Measurements from ENCODE around the gene CHST3. TPM values are rescaled to one million over a fixed set of nuclear protein-coding genes. Genes with fewer than 3 reads are reported as not detected.

CHST3 gene
- total and polyA plus RNA-seq, 10 of the 15 experiments (the other 5 are each of a cell fraction or from before 2014, with no cell fraction given): 0.03 to 0.50 (median 0.05) TPM; not detected in 2

DNA sequence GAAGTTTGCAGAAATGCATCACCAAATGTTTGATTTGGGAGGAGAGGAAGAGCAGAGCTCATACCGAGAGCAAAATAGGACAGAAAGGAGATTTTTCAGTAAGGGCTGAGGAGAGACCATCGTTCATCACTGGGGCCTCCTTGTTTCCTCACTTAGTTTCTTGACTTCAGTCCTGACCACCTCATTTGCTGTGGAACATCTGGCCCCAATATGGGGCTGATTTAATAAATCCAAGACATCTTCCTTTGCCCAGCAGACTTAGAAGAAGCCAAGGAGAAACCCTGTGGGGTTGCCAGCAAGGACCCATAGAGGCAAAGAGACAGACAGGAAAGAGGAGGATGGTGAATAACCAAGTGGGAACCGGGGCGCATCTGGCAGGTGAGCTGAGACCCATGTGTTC is 60.4 kb downstream of the CHST3 start:
- POLR2A ChIA-PET: no interaction called here
- CTCF ChIA-PET: no interaction called here
- Histone ChIP-seq H3K9ac (ENCODE audit: control insufficient read depth, insufficient read depth, low read length) (no peak overlapping the region), H2AFZ (ENCODE audit: control insufficient read depth, low read depth, low read length) (no peak overlapping the region), H3K4me3 (no peak overlapping the region), H3K27ac (ENCODE audit: control insufficient read depth, insufficient read depth) (no peak overlapping the region), H3K4me2 (ENCODE audit: control insufficient read depth, insufficient read depth) (no peak overlapping the region), H3K36me3 (ENCODE audit: control insufficient read depth in 2 of 2, insufficient read depth in 2 of 2, low read length in 1 of 2) (no peaks in the 10 kb centered on the region), H3K27me3 (replicated peaks in 1 of 2; ENCODE audit: control insufficient read depth in 2 of 2, insufficient read depth in 2 of 2, low read length in 1 of 2) (peaks cover 0 to 4% of the 10 kb centered on the region in 2 experiments; a peak in 1 of 4 replicates), H3K79me2 (ENCODE audit: control insufficient read depth, insufficient read depth, low read length) (no peaks in the 10 kb centered on the region), H4K20me1 (ENCODE audit: control insufficient read depth, insufficient read depth) (no peaks in the 10 kb centered on the region), H3K9me3 (replicated peaks; ENCODE audit: control insufficient read depth, insufficient read depth, low read length) (no peaks in the 10 kb centered on the region), H3K4me1 (ENCODE audit: control insufficient read depth, insufficient read depth, low read length) (no peaks in the 10 kb centered on the region)
- BruUV-seq (replicated peaks): no TSS peak
- FAIRE-seq: no peak
- ATAC-seq: no peak
- no peak for DNase-seq (ENCODE audit: low read depth, low spot score)
- WGBS (ENCODE audit: insufficient coverage, insufficient replicate concordance, low lambda C conversion rate, missing lambda C conversion rate): 30% methylated on average over 4 of the region's 4 CpGs
- intact Hi-C loops (cut with micrococcal nuclease; ENCODE audit: unreplicated experiment) (no loop called here), in situ Hi-C loops (cut with MboI) (no loop called here)
- SMC1A ChIA-PET (ENCODE audit: uncharacterized antibody, unreplicated experiment): no interaction called here
- RAD21 ChIA-PET (ENCODE audit: unreplicated experiment): interaction anchor here (0.8 kb wide), 1 partner anchor 24 kb away, joined by 3 read pairs; no protein-coding TSS in a partner anchor
- TF ChIP-seq NFYB (IDR thresholded peaks at IDR 0.05; ENCODE audit: insufficient read depth, low read depth, low read length) (no peak), POLR2A (IDR thresholded peaks at IDR 0.05; ENCODE audit: low read depth, low read length) (no peak), TBL1XR1 (IDR thresholded peaks at IDR 0.05; ENCODE audit: low read depth, low read length) (no peak), MYB (IDR thresholded peaks at IDR 0.05; ENCODE audit: borderline replicate concordance, low read depth, low read length) (no peak), PAX8 (IDR thresholded peaks at IDR 0.05) (no peak), DPF2 (IDR thresholded peaks at IDR 0.05) (no peak), JUNB (IDR thresholded peaks at IDR 0.05) (no peak), NR2F1 (conservative IDR thresholded peaks at IDR 0.05) (no peak), SMAD5 (IDR thresholded peaks at IDR 0.05; ENCODE audit: low read depth) (no peak), BACH1 (IDR thresholded peaks at IDR 0.05; ENCODE audit: borderline replicate concordance) (no peak), YY1 (IDR thresholded peaks at IDR 0.05; ENCODE audit: low read depth, low read length) (no peak), RAD21 (IDR thresholded peaks at IDR 0.05; ENCODE audit: insufficient read depth, low read depth, low read length) (no peak), CREB1 (IDR thresholded peaks at IDR 0.05; ENCODE audit: low read depth) (no peak), YBX1 (IDR thresholded peaks at IDR 0.05) (no peak), SREBF2 (IDR thresholded peaks at IDR 0.05; ENCODE audit: low read length) (no peak), BRCA1 (IDR thresholded peaks at IDR 0.05; ENCODE audit: low read depth, low read length) (no peak), SREBF1 (IDR thresholded peaks at IDR 0.05; ENCODE audit: low read length) (no peak), RAD51 (IDR thresholded peaks at IDR 0.05) (no peak)
- TF ChIP-seq, protein P1, sequence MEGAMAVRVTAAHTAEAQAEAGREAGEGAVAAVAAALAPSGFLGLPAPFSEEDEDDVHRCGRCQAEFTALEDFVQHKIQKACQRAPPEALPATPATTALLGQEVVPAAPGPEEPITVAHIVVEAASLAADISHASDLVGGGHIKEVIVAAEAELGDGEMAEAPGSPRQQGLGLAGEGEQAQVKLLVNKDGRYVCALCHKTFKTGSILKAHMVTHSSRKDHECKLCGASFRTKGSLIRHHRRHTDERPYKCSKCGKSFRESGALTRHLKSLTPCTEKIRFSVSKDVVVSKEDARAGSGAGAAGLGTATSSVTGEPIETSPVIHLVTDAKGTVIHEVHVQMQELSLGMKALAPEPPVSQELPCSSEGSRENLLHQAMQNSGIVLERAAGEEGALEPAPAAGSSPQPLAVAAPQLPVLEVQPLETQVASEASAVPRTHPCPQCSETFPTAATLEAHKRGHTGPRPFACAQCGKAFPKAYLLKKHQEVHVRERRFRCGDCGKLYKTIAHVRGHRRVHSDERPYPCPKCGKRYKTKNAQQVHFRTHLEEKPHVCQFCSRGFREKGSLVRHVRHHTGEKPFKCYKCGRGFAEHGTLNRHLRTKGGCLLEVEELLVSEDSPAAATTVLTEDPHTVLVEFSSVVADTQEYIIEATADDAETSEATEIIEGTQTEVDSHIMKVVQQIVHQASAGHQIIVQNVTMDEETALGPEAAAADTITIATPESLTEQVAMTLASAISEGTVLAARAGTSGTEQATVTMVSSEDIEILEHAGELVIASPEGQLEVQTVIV (IDR thresholded peaks at IDR 0.05; ENCODE audit: borderline replicate concordance, partially characterized antibody): no peak
- TF ChIP-seq, protein P2, sequence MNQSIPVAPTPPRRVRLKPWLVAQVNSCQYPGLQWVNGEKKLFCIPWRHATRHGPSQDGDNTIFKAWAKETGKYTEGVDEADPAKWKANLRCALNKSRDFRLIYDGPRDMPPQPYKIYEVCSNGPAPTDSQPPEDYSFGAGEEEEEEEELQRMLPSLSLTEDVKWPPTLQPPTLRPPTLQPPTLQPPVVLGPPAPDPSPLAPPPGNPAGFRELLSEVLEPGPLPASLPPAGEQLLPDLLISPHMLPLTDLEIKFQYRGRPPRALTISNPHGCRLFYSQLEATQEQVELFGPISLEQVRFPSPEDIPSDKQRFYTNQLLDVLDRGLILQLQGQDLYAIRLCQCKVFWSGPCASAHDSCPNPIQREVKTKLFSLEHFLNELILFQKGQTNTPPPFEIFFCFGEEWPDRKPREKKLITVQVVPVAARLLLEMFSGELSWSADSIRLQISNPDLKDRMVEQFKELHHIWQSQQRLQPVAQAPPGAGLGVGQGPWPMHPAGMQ (IDR thresholded peaks at IDR 0.05; ENCODE audit: borderline replicate concordance): no peak

Data from GM12878 (cell line).